GM12878 (cell line): ENCODE measurements around the gene TIGAR. TPM values are rescaled to one million over a fixed set of nuclear protein-coding genes. Genes with fewer than 3 reads are reported as not detected.

ENCODE experiments used
- ATAC-seq: fragments of 200-7000 bp; cut with Tn5 transposase; 3 replicates; pipeline ENCODE4 v1.9.1; 2020; ENCODE audit warnings: mild to moderate bottlenecking, moderate library complexity
- BruUV-seq: library from RNA; stranded (reverse); fragments of 400-500 nt; replicated peaks from 2 replicates; lab custom pipeline; 2021; lab: Mats Ljungman, UMichigan
- CTCF ChIA-PET: fragments of 300-600 bp; sonication (Branson Sonifier 250); formaldehyde crosslinking; extraction: SDS; loops from one replicate; lab custom pipeline; 2021; ENCODE audit warnings: inconsistent platforms; lab: Yijun Ruan, JAX
- POLR2A ChIA-PET: fragments of 350-600 bp; formaldehyde crosslinking; extraction: SDS; loops from one replicate; lab custom pipeline; 2021; ENCODE audit warnings: inconsistent platforms; lab: Charles Lee
- RAD21 ChIA-PET: fragments of 300-600 bp; sonication (Branson Sonifier 250); formaldehyde crosslinking; loops from one replicate; lab custom pipeline; 2023; ENCODE audit warnings: antibody characterized with exemption; ENCODE audit not compliant: unreplicated experiment; lab: Charles Lee
- SMC1A ChIA-PET: fragments of 300-600 bp; sonication (Branson Sonifier 250); formaldehyde crosslinking; loops from one replicate; lab custom pipeline; 2023; ENCODE audit not compliant: unreplicated experiment, uncharacterized antibody; lab: Charles Lee
- DNase-seq: peaks from one replicate; pipeline ENCODE4 v3.0.0-alpha.2; 2011; ENCODE audit warnings: low read depth, low spot score
- FAIRE-seq: peaks from 3 replicates; lab custom pipeline; 2011; peaks lifted over from hg19 to GRCh38; lab: Jason Lieb, UNC
- H2AFZ ChIP-seq: 2 replicates; pipeline ENCODE4 v1.6.0; 2011; ENCODE audit warnings: low read depth, low read length, control low read depth; ENCODE audit not compliant: control insufficient read depth
- H3K27ac ChIP-seq: 2 replicates; pipeline ENCODE4 v1.5.1; 2011; ENCODE audit warnings: control low read depth; ENCODE audit not compliant: control insufficient read depth, insufficient read depth
- H3K27me3 ChIP-seq, 2 experiments: replicated peaks in 1 of 2; 2 replicates each; pipeline versions ENCODE4 v1.6.0 to v1.6.1; 2011; ENCODE audit warnings: low read length in 1 of 2; ENCODE audit not compliant: control insufficient read depth in 2 of 2, insufficient read depth in 2 of 2
- H3K36me3 ChIP-seq, 2 experiments: 2 replicates each; pipeline ENCODE4 v1.5.1; 2011; ENCODE audit warnings: low read length in 1 of 2; ENCODE audit not compliant: control insufficient read depth in 2 of 2, insufficient read depth in 2 of 2
- H3K4me1 ChIP-seq: 2 replicates; pipeline ENCODE4 v1.6.1; 2011; ENCODE audit warnings: mild to moderate bottlenecking, low read length, moderate library complexity, mixed read lengths; ENCODE audit not compliant: control insufficient read depth, insufficient read depth
- H3K4me2 ChIP-seq: 2 replicates; pipeline ENCODE4 v1.6.0; 2011; ENCODE audit warnings: control low read depth; ENCODE audit not compliant: control insufficient read depth, insufficient read depth
- H3K4me3 ChIP-seq: fragments of 200-600 bp; sonication (generic); 2 replicates; pipeline ENCODE4 v1.5.1; 2016
- H3K79me2 ChIP-seq: 2 replicates; pipeline ENCODE4 v1.6.0; 2011; ENCODE audit warnings: low read length; ENCODE audit not compliant: control insufficient read depth, insufficient read depth
- H3K9ac ChIP-seq: 2 replicates; pipeline ENCODE4 v1.8.0; 2011; ENCODE audit warnings: low read length, control low read depth, mixed read lengths; ENCODE audit not compliant: control insufficient read depth, insufficient read depth
- H3K9me3 ChIP-seq: replicated peaks from 3 replicates; pipeline ENCODE4 v1.5.1; 2011; ENCODE audit warnings: mild to moderate bottlenecking, low read length; ENCODE audit not compliant: control insufficient read depth, insufficient read depth
- H4K20me1 ChIP-seq: 2 replicates; pipeline ENCODE4 v1.6.0; 2011; ENCODE audit not compliant: control insufficient read depth, insufficient read depth
- ATF7 ChIP-seq: fragments of 450-650 bp; IDR thresholded peaks from 2 replicates; pipeline ENCODE4 v1.6.1; 2016; ENCODE audit warnings: low read depth, mild to moderate bottlenecking
- BACH1 ChIP-seq: fragments of 450-650 bp; IDR thresholded peaks from 2 replicates; pipeline ENCODE4 v1.6.1; 2017; ENCODE audit warnings: mild to moderate bottlenecking, borderline replicate concordance
- FOXM1 ChIP-seq: IDR thresholded peaks from 2 replicates; pipeline ENCODE4 v1.6.1; 2012; ENCODE audit warnings: low read depth, mild to moderate bottlenecking, inconsistent platforms, low read length, moderate library complexity
- KLF5 ChIP-seq: fragments of 450-650 bp; IDR thresholded peaks from 2 replicates; pipeline ENCODE4 v1.6.1; 2014; ENCODE audit warnings: mild to moderate bottlenecking; ENCODE audit not compliant: partially characterized antibody
- MEF2A ChIP-seq: IDR thresholded peaks from 2 replicates; pipeline ENCODE4 v1.6.1; 2011; ENCODE audit warnings: low read depth, mild to moderate bottlenecking, low read length, moderate library complexity; ENCODE audit not compliant: insufficient read depth
- MTA2 ChIP-seq: fragments of 450-650 bp; IDR thresholded peaks from 2 replicates; pipeline ENCODE4 v1.6.1; 2016; ENCODE audit warnings: low read depth, mild to moderate bottlenecking, moderate library complexity
- NR2C1 ChIP-seq: fragments of 450-650 bp; IDR thresholded peaks from 2 replicates; pipeline ENCODE4 v1.6.1; 2017; ENCODE audit warnings: antibody characterized with exemption, mild to moderate bottlenecking, moderate library complexity
- NR2F1 ChIP-seq: fragments of 450-650 bp; conservative IDR thresholded peaks from 2 replicates; pipeline ENCODE4 v1.6.1; 2017; ENCODE audit warnings: mild to moderate bottlenecking
- PAX8 ChIP-seq: fragments of 450-650 bp; IDR thresholded peaks from 2 replicates; pipeline ENCODE4 v1.6.1; 2017; ENCODE audit warnings: mild to moderate bottlenecking, moderate library complexity
- RBBP5 ChIP-seq: fragments of 200-600 bp; sonication (generic); conservative IDR thresholded peaks from 2 replicates; pipeline ENCODE4 v1.6.1; 2016
- SUPT20H ChIP-seq: IDR thresholded peaks from 2 replicates; pipeline ENCODE4 v1.6.1; 2011; ENCODE audit warnings: low read depth, mild to moderate bottlenecking, low read length, moderate library complexity, borderline replicate concordance; ENCODE audit not compliant: control insufficient read depth
- ZNF207 ChIP-seq: fragments of 450-650 bp; IDR thresholded peaks from 2 replicates; pipeline ENCODE4 v1.6.1; 2014; ENCODE audit warnings: antibody characterized with exemption, mild to moderate bottlenecking, borderline replicate concordance
- WGBS: methylation state at CpG from one replicate; pipeline ENCODE4 v1.1.6; 2016; ENCODE audit warnings: low lambda C conversion rate; ENCODE audit not compliant: insufficient replicate concordance, insufficient coverage; ENCODE audit errors: missing lambda C conversion rate; 5-methylcytosine and 5-hydroxymethylcytosine counted together
- in situ Hi-C: fragments of 300-500 bp; cut with MboI; formaldehyde crosslinking; loops from 9 replicates; pipeline ENCODE4 v1.14.3; 2018; ENCODE audit warnings: mixed read lengths
- intact Hi-C: fragments of 100-400 bp; cut with micrococcal nuclease; formaldehyde crosslinking; loops from one replicate; pipeline ENCODE4 v1.14.2; 2022; ENCODE audit not compliant: unreplicated experiment
- polyA plus RNA-seq, 11 experiments: library from polyadenylated mRNA; depleted of rRNA in 4 of 11; unstranded in 6 of 11; stranded (reverse) in 5 of 11; fragments of >200 nt; fragmentation: Nextera tagmentation in 4 of 11; fragmentation: Illumina TruSeq in 1 of 11; extraction: Ambion mirVana in 4 of 11; extraction: Trizol in 1 of 11; gene quantifications; 1 replicate in 1 of 11; 2 replicates in 10 of 11; pipeline versions ENCODE4 v1.2.1 to v1.2.3, GENCODE V29; 2011 to 2016; ENCODE audit warnings: inconsistent platforms in 2 of 11, missing spikeins in 2 of 11, low read depth in 1 of 11
- total RNA-seq, 4 experiments: library from RNA; depleted of rRNA in 3 of 4; stranded (reverse); fragments of >200 nt in 3 of 4; fragmentation: Illumina TruSeq in 1 of 4; extraction: Trizol in 1 of 4; gene quantifications; 2 replicates each; pipeline versions ENCODE4 v1.2.1 to v1.2.3, GENCODE V29; 2013 to 2021
- TF ChIP-seq, protein P1 (sequence below): IDR thresholded peaks from 2 replicates; pipeline ENCODE4 v1.6.1; 2012; ENCODE audit warnings: mild to moderate bottlenecking, low read depth, low read length
- TF ChIP-seq, protein P2 (sequence below): fragments of 450-650 bp; IDR thresholded peaks from 2 replicates; pipeline ENCODE4 v1.6.1; 2017; ENCODE audit warnings: mild to moderate bottlenecking
- TF ChIP-seq, protein P3 (sequence below): IDR thresholded peaks from 2 replicates; pipeline ENCODE4 v1.6.1; 2012; ENCODE audit warnings: low read length, inconsistent platforms
- TF ChIP-seq, protein P4 (sequence below): fragments of 150-350 bp; IDR thresholded peaks from 2 replicates; pipeline ENCODE4 v1.6.1; 2016; ENCODE audit warnings: low read depth, low read length

TIGAR gene
- total and polyA plus RNA-seq, 10 of the 15 experiments (the other 5 are each of a cell fraction or from before 2014, with no cell fraction given) = 7.6 to 45.7 (median 16.5) TPM

DNA sequence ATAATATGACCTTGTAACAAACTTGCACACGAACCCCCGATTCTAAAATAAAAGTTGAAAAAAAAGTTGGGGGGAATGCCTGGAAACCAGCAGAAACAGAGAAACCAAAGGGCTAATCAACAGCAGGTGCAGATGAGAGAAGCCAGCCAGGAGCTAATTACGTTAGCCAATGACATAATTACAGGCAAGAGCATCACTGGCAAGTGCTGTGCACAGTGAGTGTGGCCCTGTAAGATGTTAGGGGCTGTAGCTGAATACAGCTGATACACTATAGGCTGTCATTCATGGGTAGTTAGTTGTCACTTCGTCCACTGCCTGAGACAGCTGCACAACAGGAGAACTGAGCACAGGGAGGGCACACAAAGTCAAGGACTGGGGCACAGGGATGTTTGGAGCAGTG lies 65.8 kb downstream of the TIGAR start:
- POLR2A ChIA-PET = no interaction called here
- CTCF ChIA-PET = no interaction called here
- BruUV-seq = no TSS peak
- TF ChIP-seq, protein P1, sequence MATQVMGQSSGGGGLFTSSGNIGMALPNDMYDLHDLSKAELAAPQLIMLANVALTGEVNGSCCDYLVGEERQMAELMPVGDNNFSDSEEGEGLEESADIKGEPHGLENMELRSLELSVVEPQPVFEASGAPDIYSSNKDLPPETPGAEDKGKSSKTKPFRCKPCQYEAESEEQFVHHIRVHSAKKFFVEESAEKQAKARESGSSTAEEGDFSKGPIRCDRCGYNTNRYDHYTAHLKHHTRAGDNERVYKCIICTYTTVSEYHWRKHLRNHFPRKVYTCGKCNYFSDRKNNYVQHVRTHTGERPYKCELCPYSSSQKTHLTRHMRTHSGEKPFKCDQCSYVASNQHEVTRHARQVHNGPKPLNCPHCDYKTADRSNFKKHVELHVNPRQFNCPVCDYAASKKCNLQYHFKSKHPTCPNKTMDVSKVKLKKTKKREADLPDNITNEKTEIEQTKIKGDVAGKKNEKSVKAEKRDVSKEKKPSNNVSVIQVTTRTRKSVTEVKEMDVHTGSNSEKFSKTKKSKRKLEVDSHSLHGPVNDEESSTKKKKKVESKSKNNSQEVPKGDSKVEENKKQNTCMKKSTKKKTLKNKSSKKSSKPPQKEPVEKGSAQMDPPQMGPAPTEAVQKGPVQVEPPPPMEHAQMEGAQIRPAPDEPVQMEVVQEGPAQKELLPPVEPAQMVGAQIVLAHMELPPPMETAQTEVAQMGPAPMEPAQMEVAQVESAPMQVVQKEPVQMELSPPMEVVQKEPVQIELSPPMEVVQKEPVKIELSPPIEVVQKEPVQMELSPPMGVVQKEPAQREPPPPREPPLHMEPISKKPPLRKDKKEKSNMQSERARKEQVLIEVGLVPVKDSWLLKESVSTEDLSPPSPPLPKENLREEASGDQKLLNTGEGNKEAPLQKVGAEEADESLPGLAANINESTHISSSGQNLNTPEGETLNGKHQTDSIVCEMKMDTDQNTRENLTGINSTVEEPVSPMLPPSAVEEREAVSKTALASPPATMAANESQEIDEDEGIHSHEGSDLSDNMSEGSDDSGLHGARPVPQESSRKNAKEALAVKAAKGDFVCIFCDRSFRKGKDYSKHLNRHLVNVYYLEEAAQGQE = no peak
- TF ChIP-seq NR2F1 = no peak
- TF ChIP-seq NR2C1 = no peak
- TF ChIP-seq, protein P2, sequence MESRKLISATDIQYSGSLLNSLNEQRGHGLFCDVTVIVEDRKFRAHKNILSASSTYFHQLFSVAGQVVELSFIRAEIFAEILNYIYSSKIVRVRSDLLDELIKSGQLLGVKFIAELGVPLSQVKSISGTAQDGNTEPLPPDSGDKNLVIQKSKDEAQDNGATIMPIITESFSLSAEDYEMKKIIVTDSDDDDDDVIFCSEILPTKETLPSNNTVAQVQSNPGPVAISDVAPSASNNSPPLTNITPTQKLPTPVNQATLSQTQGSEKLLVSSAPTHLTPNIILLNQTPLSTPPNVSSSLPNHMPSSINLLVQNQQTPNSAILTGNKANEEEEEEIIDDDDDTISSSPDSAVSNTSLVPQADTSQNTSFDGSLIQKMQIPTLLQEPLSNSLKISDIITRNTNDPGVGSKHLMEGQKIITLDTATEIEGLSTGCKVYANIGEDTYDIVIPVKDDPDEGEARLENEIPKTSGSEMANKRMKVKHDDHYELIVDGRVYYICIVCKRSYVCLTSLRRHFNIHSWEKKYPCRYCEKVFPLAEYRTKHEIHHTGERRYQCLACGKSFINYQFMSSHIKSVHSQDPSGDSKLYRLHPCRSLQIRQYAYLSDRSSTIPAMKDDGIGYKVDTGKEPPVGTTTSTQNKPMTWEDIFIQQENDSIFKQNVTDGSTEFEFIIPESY = no peak
- TF ChIP-seq SUPT20H = no peak
- TF ChIP-seq RBBP5 = no peak
- TF ChIP-seq KLF5 = no peak
- TF ChIP-seq BACH1 = no peak
- TF ChIP-seq FOXM1 = no peak
- TF ChIP-seq, protein P3, sequence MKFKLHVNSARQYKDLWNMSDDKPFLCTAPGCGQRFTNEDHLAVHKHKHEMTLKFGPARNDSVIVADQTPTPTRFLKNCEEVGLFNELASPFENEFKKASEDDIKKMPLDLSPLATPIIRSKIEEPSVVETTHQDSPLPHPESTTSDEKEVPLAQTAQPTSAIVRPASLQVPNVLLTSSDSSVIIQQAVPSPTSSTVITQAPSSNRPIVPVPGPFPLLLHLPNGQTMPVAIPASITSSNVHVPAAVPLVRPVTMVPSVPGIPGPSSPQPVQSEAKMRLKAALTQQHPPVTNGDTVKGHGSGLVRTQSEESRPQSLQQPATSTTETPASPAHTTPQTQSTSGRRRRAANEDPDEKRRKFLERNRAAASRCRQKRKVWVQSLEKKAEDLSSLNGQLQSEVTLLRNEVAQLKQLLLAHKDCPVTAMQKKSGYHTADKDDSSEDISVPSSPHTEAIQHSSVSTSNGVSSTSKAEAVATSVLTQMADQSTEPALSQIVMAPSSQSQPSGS = no peak
- TF ChIP-seq MTA2 = no peak
- no peak for TF ChIP-seq PAX8
- TF ChIP-seq, protein P4, sequence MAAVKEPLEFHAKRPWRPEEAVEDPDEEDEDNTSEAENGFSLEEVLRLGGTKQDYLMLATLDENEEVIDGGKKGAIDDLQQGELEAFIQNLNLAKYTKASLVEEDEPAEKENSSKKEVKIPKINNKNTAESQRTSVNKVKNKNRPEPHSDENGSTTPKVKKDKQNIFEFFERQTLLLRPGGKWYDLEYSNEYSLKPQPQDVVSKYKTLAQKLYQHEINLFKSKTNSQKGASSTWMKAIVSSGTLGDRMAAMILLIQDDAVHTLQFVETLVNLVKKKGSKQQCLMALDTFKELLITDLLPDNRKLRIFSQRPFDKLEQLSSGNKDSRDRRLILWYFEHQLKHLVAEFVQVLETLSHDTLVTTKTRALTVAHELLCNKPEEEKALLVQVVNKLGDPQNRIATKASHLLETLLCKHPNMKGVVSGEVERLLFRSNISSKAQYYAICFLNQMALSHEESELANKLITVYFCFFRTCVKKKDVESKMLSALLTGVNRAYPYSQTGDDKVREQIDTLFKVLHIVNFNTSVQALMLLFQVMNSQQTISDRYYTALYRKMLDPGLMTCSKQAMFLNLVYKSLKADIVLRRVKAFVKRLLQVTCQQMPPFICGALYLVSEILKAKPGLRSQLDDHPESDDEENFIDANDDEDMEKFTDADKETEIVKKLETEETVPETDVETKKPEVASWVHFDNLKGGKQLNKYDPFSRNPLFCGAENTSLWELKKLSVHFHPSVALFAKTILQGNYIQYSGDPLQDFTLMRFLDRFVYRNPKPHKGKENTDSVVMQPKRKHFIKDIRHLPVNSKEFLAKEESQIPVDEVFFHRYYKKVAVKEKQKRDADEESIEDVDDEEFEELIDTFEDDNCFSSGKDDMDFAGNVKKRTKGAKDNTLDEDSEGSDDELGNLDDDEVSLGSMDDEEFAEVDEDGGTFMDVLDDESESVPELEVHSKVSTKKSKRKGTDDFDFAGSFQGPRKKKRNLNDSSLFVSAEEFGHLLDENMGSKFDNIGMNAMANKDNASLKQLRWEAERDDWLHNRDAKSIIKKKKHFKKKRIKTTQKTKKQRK = no peak
- TF ChIP-seq MEF2A = no peak
- no peak for TF ChIP-seq ATF7
- no peak for TF ChIP-seq ZNF207

More for the DNA sequence above, 65.8 kb downstream of the TIGAR start:
- Histone ChIP-seq H4K20me1 (no peaks in the 10 kb centered on the region), H3K79me2 (no peaks in the 10 kb centered on the region), H3K36me3 (no peaks in the 10 kb centered on the region), H2AFZ (no peak overlapping the region), H3K27me3 (peaks cover 0 to 1% of the 10 kb centered on the region in 2 experiments), H3K9me3 (no peaks in the 10 kb centered on the region), H3K27ac (no peak overlapping the region), H3K4me1 (no peaks in the 10 kb centered on the region), H3K9ac (no peak overlapping the region), H3K4me2 (no peak overlapping the region), H3K4me3 (no peak overlapping the region)
- 2% methylated on average over 4 of the region's 4 CpGs for WGBS
- RAD21 ChIA-PET = no interaction called here
- SMC1A ChIA-PET = no interaction called here
- intact Hi-C loops (no loop called here), in situ Hi-C loops (no loop called here)
- no peak for DNase-seq
- FAIRE-seq = no peak
- no peak for ATAC-seq
